ENCODE data around the gene FCN1.
A peak's percentile ranks its signal among the peaks of the same experiment; 100 is the strongest.

Gene FCN1

GRCh38 chr9:134936346-134937163 lies 18.8 kb upstream of the FCN1 start:
- peak in 1 of 2 donors; percentile 47 for DNase-seq

GRCh38 chr9:134935701-134936345 lies 18.1 kb upstream of the FCN1 start:
- no peak for DNase-seq

GRCh38 chr9:134935056-134935640 lies 17.4 kb upstream of the FCN1 start:
- DNase-seq = no peak

- no peak for DNase-seq
Observed at GRCh38 chr9:134933076-134933659, 15.5 kb upstream of the FCN1 start.

DNA sequence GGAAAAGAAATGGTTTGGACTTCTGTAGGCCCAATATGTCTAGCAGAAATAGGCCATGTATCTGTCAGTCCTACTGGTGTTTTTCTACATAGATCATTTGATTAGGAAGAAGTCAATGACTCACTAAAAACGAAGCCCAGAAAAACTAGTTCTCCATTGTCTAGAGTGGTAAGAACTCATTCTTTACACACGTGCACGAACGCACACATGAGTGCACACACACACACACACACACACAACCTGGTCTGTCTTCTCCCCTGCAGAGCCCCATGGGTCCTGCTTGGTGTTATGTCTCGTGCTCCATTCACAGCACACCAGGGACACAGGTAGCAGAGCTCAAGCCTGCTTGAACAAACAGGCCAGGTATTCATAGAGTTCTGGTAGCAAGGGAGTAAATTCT lies 14.9 kb upstream of the FCN1 start:
- no peak for DNase-seq

GRCh38 chr9:134932171-134932570 lies 14.5 kb upstream of the FCN1 start:
- DNase-seq = no peak

- no peak for DNase-seq
Observed at GRCh38 chr9:134930398-134930797, 12.7 kb upstream of the FCN1 start.

GRCh38 chr9:134929193-134930158 lies 11.8 kb upstream of the FCN1 start:
- DNase-seq = peak; percentile 26 to 86

- no peak for DNase-seq
Observed at GRCh38 chr9:134928436-134929192, 10.9 kb upstream of the FCN1 start.

- no peak for DNase-seq
Observed at GRCh38 chr9:134925011-134925511, 7.3 kb upstream of the FCN1 start.

GRCh38 chr9:134923466-134923865 lies 5.8 kb upstream of the FCN1 start:
- DNase-seq = no peak

- peak in 1 of 2 donors; percentile 36 for DNase-seq
Observed at GRCh38 chr9:134922932-134923240, 5.2 kb upstream of the FCN1 start.

DNA sequence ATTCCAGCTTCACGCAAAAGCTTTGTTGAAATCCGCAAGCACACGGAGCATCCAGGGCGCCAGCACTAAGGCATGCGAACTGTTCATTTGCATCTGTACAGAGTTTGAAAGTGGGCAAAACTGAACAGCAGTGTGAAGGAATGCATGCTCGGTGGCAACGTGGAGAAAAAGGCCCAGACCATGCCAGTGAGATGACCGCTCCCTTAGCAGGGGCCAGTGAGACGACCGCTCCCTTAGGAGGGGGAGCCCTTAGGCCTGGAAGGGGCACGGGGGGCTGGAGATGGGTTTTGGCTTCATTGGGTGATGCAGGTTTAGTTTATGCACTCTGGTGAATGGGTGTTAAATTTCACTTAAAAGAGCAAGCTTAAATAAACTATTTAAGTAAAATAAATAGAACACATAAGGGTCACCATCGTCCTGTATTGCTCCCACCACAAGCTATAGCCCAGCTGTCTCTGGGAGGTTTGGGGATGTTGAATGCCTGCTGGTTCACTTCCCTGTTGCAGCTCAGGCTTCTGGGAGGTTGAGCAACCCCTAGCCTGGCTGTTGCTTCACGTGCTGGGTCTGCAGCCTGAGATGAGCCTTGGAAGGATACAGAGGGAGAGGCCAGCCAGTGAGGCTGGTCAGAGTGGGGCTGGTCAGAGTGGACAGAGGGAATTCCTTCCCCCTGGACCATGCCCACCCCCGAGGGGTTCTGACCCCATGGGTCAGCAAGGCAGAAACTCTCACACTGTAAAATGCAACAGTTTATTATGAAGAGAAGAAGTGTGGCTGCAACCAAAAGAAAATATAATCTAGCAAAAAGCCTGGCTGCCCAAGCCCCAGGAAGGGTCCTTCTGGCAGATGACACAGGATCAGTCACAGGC lies 4.6 kb upstream of the FCN1 start:
- peak; percentile 17 to 21 for DNase-seq

GRCh38 chr9:134919303-134919702 lies 1.6 kb upstream of the FCN1 start:
- no peak for DNase-seq

DNA sequence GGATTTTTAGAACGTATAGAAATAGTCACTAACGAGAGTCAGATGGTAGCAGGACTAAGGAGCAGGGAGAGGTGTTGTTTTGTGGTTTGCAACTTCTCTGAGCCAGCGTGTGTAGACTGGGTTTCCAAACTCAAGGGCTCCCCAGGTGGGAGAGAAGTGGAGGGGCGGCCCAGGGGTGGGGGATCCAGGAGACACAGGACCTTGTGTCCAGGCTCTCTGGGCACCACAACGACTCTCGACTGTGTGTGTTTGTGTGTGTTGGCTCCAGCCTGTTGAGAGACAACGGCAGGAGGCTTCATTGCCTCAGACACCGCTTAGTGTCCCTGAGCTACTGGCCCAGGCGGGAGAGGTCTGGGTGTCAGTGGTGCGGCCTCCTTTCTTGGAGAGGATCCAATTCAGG lies 934 bp upstream of the FCN1 start:
- no peak for DNase-seq

- DNase-seq = no peak
Observed at GRCh38 chr9:134916161-134916665, 1.5 kb downstream of the FCN1 start.

DNA sequence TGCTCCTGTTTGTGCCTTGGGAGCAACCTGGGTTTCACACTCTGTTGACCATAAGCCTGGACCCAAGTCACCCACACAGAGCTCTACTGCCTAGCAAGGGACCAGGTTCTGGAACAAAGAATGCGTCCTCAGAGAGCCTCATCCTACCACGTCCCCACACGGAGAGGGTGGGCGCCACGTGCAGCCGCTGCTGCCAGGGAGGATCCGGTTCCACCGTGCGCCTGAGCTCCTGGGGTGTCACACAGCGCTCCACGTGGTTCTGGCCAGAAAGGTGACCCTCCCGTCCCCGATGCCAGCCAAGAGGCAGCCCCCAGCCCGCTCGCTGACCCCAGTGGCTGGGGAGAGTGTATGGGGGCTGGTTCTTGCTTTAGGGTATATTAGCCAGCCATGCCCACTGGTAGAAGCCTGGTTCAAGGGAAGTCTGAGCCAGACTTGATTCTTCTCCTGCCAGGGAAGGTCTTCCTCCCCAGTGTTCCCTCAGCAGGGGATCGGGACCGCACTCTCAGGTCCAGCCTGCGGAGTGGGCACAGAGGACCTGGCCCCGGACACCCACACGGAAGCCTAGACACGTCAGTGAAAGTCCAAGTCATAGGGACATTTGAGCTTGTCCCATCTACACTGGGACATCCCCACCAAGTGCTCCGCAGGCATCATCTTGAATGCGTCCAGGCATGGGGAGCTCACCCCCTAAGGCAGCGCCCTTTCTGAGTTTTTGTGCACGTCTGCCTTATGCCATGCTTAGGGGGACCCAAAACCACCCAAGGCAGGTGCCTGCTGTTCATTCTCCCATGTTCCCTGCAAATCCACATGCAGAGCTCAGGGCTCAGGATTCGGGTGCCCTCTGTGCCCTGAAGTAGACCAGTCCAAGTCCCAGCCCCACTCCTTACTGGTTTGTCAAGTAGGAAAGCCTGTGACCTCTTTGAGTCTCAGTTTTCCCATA lies 2.4 kb downstream of the FCN1 start:
- no peak for DNase-seq

GRCh38 chr9:134914501-134914834 lies 3.2 kb downstream of the FCN1 start:
- DNase-seq = no peak

GRCh38 chr9:134913713-134914500 lies 3.8 kb downstream of the FCN1 start:
- DNase-seq = no peak

Data from bone marrow (tissue), 2 donors.